CD14-positive monocyte (primary cell): Measurements from ENCODE around the gene MYO18A. TPM values are rescaled to one million over a fixed set of nuclear protein-coding genes. Genes with fewer than 3 reads are reported as not detected.
A peak's percentile ranks its signal among the peaks of the same experiment; 100 is the strongest.

Experiments
- DNase-seq, 3 donors: peaks; one replicate each; pipeline ENCODE4 v3.0.0-alpha.2; 2011 to 2022
- H2AFZ ChIP-seq: 2 replicates; pipeline ENCODE4 v1.6.0; 2012; ENCODE audit warnings: mild to moderate bottlenecking, low read depth, low read length, inconsistent platforms; ENCODE audit not compliant: insufficient read depth, poor library complexity, severe bottlenecking
- H3K27ac ChIP-seq, 2 donors: 1 replicate in 1 of 2; 2 replicates in 1 of 2; pipeline ENCODE4 v1.5.1; 2012 to 2013; ENCODE audit warnings: low read length in 2 of 2, control low read depth in 1 of 2, inconsistent platforms in 1 of 2, low read depth in 1 of 2, mild to moderate bottlenecking in 1 of 2
- H3K27me3 ChIP-seq, 2 donors: one replicate each; pipeline versions ENCODE4 v1.6.0 to v1.6.1; 2011 to 2013; ENCODE audit warnings: low read length in 2 of 2; ENCODE audit not compliant: control insufficient read depth in 2 of 2, insufficient read depth in 2 of 2
- H3K36me3 ChIP-seq, 2 donors: replicated peaks in 1 of 2; 1 replicate in 1 of 2; 2 replicates in 1 of 2; pipeline versions ENCODE4 v1.5.1 to v1.6.1; 2012 to 2013; ENCODE audit warnings: low read length in 2 of 2, control low read depth in 1 of 2, inconsistent platforms in 1 of 2, mild to moderate bottlenecking in 1 of 2; ENCODE audit not compliant: insufficient read depth in 2 of 2, control insufficient read depth in 1 of 2
- H3K4me1 ChIP-seq, 2 donors: 1 replicate in 1 of 2; 2 replicates in 1 of 2; pipeline versions ENCODE4 v1.5.1 to v1.6.1; 2012 to 2013; ENCODE audit warnings: low read length in 2 of 2, control low read depth in 1 of 2, inconsistent platforms in 1 of 2, mild to moderate bottlenecking in 1 of 2, moderate library complexity in 1 of 2; ENCODE audit not compliant: insufficient read depth in 2 of 2, control insufficient read depth in 1 of 2
- H3K4me2 ChIP-seq: replicated peaks from 2 replicates; pipeline ENCODE3; 2012; ENCODE audit warnings: low read length, moderate library complexity, mild to moderate bottlenecking; ENCODE audit not compliant: poor library complexity, severe bottlenecking; ENCODE audit errors: extremely low read depth
- H3K4me3 ChIP-seq, 3 experiments: fragments of 200-600 bp in 1 of 3; sonication (generic) in 1 of 3; replicated peaks in 1 of 3; 1 replicate in 2 of 3; 2 replicates in 1 of 3; pipeline ENCODE4 v1.5.1; 2011 to 2013; ENCODE audit warnings: low read length in 3 of 3, mild to moderate bottlenecking in 3 of 3, control low read depth in 2 of 3, low read depth in 2 of 3, inconsistent platforms in 1 of 3, moderate library complexity in 1 of 3
- H3K79me2 ChIP-seq: 2 replicates; pipeline ENCODE4 v1.6.0; 2012; ENCODE audit warnings: mild to moderate bottlenecking, control low read depth, inconsistent platforms, low read length, moderate library complexity; ENCODE audit not compliant: insufficient read depth
- H3K9ac ChIP-seq: 2 replicates; pipeline ENCODE4 v1.6.0; 2017; ENCODE audit warnings: low read length, mild to moderate bottlenecking; ENCODE audit not compliant: insufficient read depth, poor library complexity, severe bottlenecking
- H3K9me3 ChIP-seq, 2 donors: replicated peaks in 1 of 2; 1 replicate in 1 of 2; 2 replicates in 1 of 2; pipeline versions ENCODE4 v1.5.1 to v1.6.1; 2012 to 2013; ENCODE audit warnings: low read length in 2 of 2, control low read depth in 1 of 2; ENCODE audit not compliant: control insufficient read depth in 1 of 2, insufficient read depth in 1 of 2
- H4K20me1 ChIP-seq: 2 replicates; pipeline ENCODE4 v1.6.0; 2012; ENCODE audit warnings: mild to moderate bottlenecking, low read length, control low read depth, moderate library complexity; ENCODE audit not compliant: insufficient read depth
- H3K27ac Mint-ChIP-seq, 7 donors: one replicate each; pipeline ENCODE4 v1.8.0; 2020; ENCODE audit warnings: mild to moderate bottlenecking in 7 of 7, mixed read lengths in 7 of 7, moderate library complexity in 6 of 7, inconsistent platforms in 2 of 7
- H3K27me3 Mint-ChIP-seq, 3 donors: one replicate each; pipeline ENCODE4 v1.8.0; 2021 to 2022; ENCODE audit warnings: low read depth in 3 of 3, mild to moderate bottlenecking in 3 of 3, mixed read lengths in 3 of 3, moderate library complexity in 3 of 3, inconsistent platforms in 1 of 3
- H3K36me3 Mint-ChIP-seq, 2 donors: one replicate each; pipeline ENCODE4 v1.8.0; 2020; ENCODE audit warnings: mixed read lengths in 2 of 2, inconsistent platforms in 1 of 2, mild to moderate bottlenecking in 1 of 2
- H3K4me1 Mint-ChIP-seq: one replicate; pipeline ENCODE4 v1.8.0; 2020; ENCODE audit warnings: mild to moderate bottlenecking, mixed read lengths
- H3K4me3 Mint-ChIP-seq, 2 donors: one replicate each; pipeline ENCODE4 v1.8.0; 2020; ENCODE audit warnings: mild to moderate bottlenecking in 2 of 2, mixed read lengths in 2 of 2, moderate library complexity in 1 of 2
- H3K9me3 Mint-ChIP-seq, 7 donors: one replicate each; pipeline ENCODE4 v1.8.0; 2020 to 2022; ENCODE audit warnings: mixed read lengths in 7 of 7, mild to moderate bottlenecking in 6 of 7, moderate library complexity in 6 of 7, inconsistent platforms in 2 of 7
- CTCF ChIP-seq: fragments of 200-600 bp; IDR thresholded peaks from one replicate; pipeline ENCODE4 v1.8.0; 2022; ENCODE audit warnings: antibody characterized with exemption, mild to moderate bottlenecking
- WGBS: methylation state at CpG from one replicate; pipeline ENCODE4 v1.1.5; 2013; ENCODE audit warnings: missing lambda C conversion rate; ENCODE audit not compliant: insufficient coverage; 5-methylcytosine and 5-hydroxymethylcytosine counted together
- intact Hi-C, 2 donors: fragments of 100-400 bp; cut with micrococcal nuclease; formaldehyde crosslinking; loops; one replicate each; pipeline versions ENCODE4 v1.15.0 to v1.15.1; 2023
- polyA plus RNA-seq, 3 donors: library from polyadenylated mRNA; depleted of rRNA in 1 of 3; unstranded in 2 of 3; stranded (reverse) in 1 of 3; fragments of 300-500 nt in 2 of 3; fragments of >200 nt in 1 of 3; fragmentation: Illumina TruSeq in 2 of 3; gene quantifications; 1 replicate in 2 of 3; 2 replicates in 1 of 3; pipeline ENCODE4 v1.2.3, GENCODE V29; 2012 to 2021

MYO18A gene
- polyA plus RNA-seq, 3 donors, result 6.3 to 40.2 (median 11.0) TPM

- Mint-ChIP-seq H3K4me1 (peaks cover 57% of the 10 kb centered on the region), H3K4me3 (no peak overlapping the region), H3K36me3 (peaks cover 4 to 8% of the 10 kb centered on the region in 2 donors), H3K27me3 (peaks cover 0 to 2% (median 0%) of the 10 kb centered on the region in 3 donors), H3K27ac (peak overlapping the region; percentile 89 to 97 (median 95)), H3K9me3 (peaks cover 0 to 2% (median 0%) of the 10 kb centered on the region in 7 donors)
- H3K36me3 ChIP-seq, result no peaks in the 10 kb centered on the region
- intact Hi-C loops, result no loop called here
- no peaks in the 10 kb centered on the region for H3K9me3 ChIP-seq
- H3K4me1 ChIP-seq, result peaks cover 54 to 59% of the 10 kb centered on the region in 2 donors
- H2AFZ ChIP-seq, result peak overlapping the region; percentile 71
- no CpG with 5 or more reads among the region's 2 CpGs for WGBS
- no peaks in the 10 kb centered on the region for H3K27me3 ChIP-seq
- peak overlapping the region; percentile 77 to 87 for H3K27ac ChIP-seq
- peaks cover 4% of the 10 kb centered on the region for H4K20me1 ChIP-seq
- peak in 2 of 3 donors; percentile 24 to 44 for DNase-seq
- H3K4me2 ChIP-seq, result peak overlapping the region; percentile 85
- no peak overlapping the region for H3K9ac ChIP-seq
- TF ChIP-seq CTCF, result no peak
- H3K79me2 ChIP-seq, result peaks cover 13% of the 10 kb centered on the region
- peak overlapping the region in 1 of 3 experiments; percentile 81 for H3K4me3 ChIP-seq
Measured at GRCh38 chr17:29150161-29150560, 30.0 kb downstream of the MYO18A start.

- DNase-seq, result peak; percentile 47 to 86 (median 61)
- no peaks in the 10 kb centered on the region for H3K36me3 ChIP-seq
Measured at GRCh38 chr17:29149431-29150064, 30.6 kb downstream of the MYO18A start.

More at GRCh38 chr17:29149431-29150064, 30.6 kb downstream of the MYO18A start:
- WGBS, result 43% methylated on average over 8 of the region's 8 CpGs
- peaks cover 20% of the 10 kb centered on the region for H3K79me2 ChIP-seq
- TF ChIP-seq CTCF, result no peak
- no peaks in the 10 kb centered on the region for H3K9me3 ChIP-seq
- no peaks in the 10 kb centered on the region for H3K27me3 ChIP-seq
- H3K9ac ChIP-seq, result peak overlapping the region; percentile 52
- peak overlapping the region; percentile 71 for H2AFZ ChIP-seq
- Mint-ChIP-seq H3K27ac (peak overlapping the region; percentile 89 to 97 (median 95)), H3K27me3 (peaks cover 0 to 2% (median 0%) of the 10 kb centered on the region in 3 donors), H3K9me3 (peaks cover 0 to 2% (median 0%) of the 10 kb centered on the region in 7 donors), H3K4me3 (peak overlapping the region; percentile 65 to 83), H3K4me1 (peaks cover 54% of the 10 kb centered on the region), H3K36me3 (peaks cover 4 to 8% of the 10 kb centered on the region in 2 donors)
- peak overlapping the region; percentile 77 to 87 for H3K27ac ChIP-seq
- H3K4me3 ChIP-seq, result peak overlapping the region in 2 of 3 experiments; percentile 42 to 81
- intact Hi-C loops, result loop anchor here (5.0 kb wide), 2 partner anchors 33 to 68 kb away; partner anchors contain the start of gene MYO18A (in 1 of the 2)
- H3K4me2 ChIP-seq, result peak overlapping the region; percentile 85
- H4K20me1 ChIP-seq, result peaks cover 5% of the 10 kb centered on the region
- peaks cover 51 to 59% of the 10 kb centered on the region in 2 donors for H3K4me1 ChIP-seq
